MM.1S (cell line): ENCODE measurements around the gene GRPEL1.

Source experiments
- CTCF ChIP-seq: fragments of 300-600 bp; sonication (generic); IDR thresholded peaks from 2 replicates; pipeline ENCODE4 v1.5.1; 2016; ENCODE audit warnings: antibody characterized with exemption, low read length, mixed read lengths
- EZH2phosphoT487 ChIP-seq: fragments of 300-600 bp; sonication (generic); IDR thresholded peaks from 2 replicates; pipeline ENCODE4 v1.6.1; 2018; ENCODE audit warnings: antibody characterized with exemption, low read length

GRCh38 chr4:7030856-7031255, 37.0 kb downstream of the GRPEL1 start:
- TF ChIP-seq CTCF, result no peak
- no peak for TF ChIP-seq EZH2phosphoT487
